Measurements from ENCODE around the gene LARP4B.
"Not testable (repeated sequence)": the region's sequence is repeated elsewhere in the genome, so short reads cannot be mapped to it uniquely, and the experiment has no call there.

Gene LARP4B

GRCh38 chr10:955820-956217 lies 24.3 kb upstream of the LARP4B start:
- DNase-seq: no peak

GRCh38 chr10:955127-955819 lies 23.8 kb upstream of the LARP4B start:
- DNase-seq: no peak

GRCh38 chr10:954396-954795 lies 22.9 kb upstream of the LARP4B start:
- no peak for DNase-seq

GRCh38 chr10:953836-954235 lies 22.3 kb upstream of the LARP4B start:
- DNase-seq: no peak

- no peak for DNase-seq
Observed at GRCh38 chr10:949446-949845, 17.9 kb upstream of the LARP4B start.

GRCh38 chr10:948347-948746 lies 16.8 kb upstream of the LARP4B start:
- no peak for DNase-seq

- DNase-seq: no peak
Observed at GRCh38 chr10:947881-948280, 16.4 kb upstream of the LARP4B start.

- no peak for DNase-seq
Observed at GRCh38 chr10:947051-947450, 15.5 kb upstream of the LARP4B start.

GRCh38 chr10:945778-946177 lies 14.3 kb upstream of the LARP4B start:
- DNase-seq: no peak

- DNase-seq: no peak
Observed at GRCh38 chr10:944034-944831, 12.7 kb upstream of the LARP4B start.

GRCh38 chr10:943334-944033 lies 12.0 kb upstream of the LARP4B start:
- no peak for DNase-seq

- no peak for DNase-seq
Observed at GRCh38 chr10:938941-939678, 7.6 kb upstream of the LARP4B start.

- DNase-seq: no peak
Observed at GRCh38 chr10:934746-935406, 3.4 kb upstream of the LARP4B start.

- DNase-seq: not testable (repeated sequence)
Observed at GRCh38 chr10:934165-934564, 2.7 kb upstream of the LARP4B start.

- DNase-seq: no peak
Observed at GRCh38 chr10:932589-932988, 1.1 kb upstream of the LARP4B start.

- no peak for DNase-seq
Observed at GRCh38 chr10:930625-931325, 730 bp downstream of the LARP4B start.

GRCh38 chr10:929960-930624 lies 1.4 kb downstream of the LARP4B start:
- DNase-seq: no peak

GRCh38 chr10:927131-927530 lies 4.4 kb downstream of the LARP4B start:
- no peak for DNase-seq

GRCh38 chr10:926075-926698 lies 5.3 kb downstream of the LARP4B start:
- DNase-seq: no peak

- DNase-seq: no peak
Observed at GRCh38 chr10:924524-924859, 7.0 kb downstream of the LARP4B start.

Measured in NCI-H446 treated with DMSO at 0.1 percent for 48 hours (cell line).